ENCODE measurements around the gene CACNB4. TPM values are rescaled to one million over a fixed set of nuclear protein-coding genes. Genes with fewer than 3 reads are reported as not detected.

CACNB4 gene
- total RNA-seq, 1 experiment from 2014 or later = 2.0 TPM

GRCh38 chr2:151947813-151948165 is 151.1 kb downstream of the CACNB4 start:
- intact Hi-C loops (cut with micrococcal nuclease) = no loop called here
- no peak overlapping the region for H3K4me2 ChIP-seq (ENCODE audit: low read length)
- no peaks in the 10 kb centered on the region for H3K9me2 ChIP-seq (ENCODE audit: insufficient read depth)
- ChIA-PET CTCF (interaction anchor here (1.1 kb wide), 1 partner anchor 15 kb away, joined by 3 read pairs; no protein-coding TSS in a partner anchor), RAD21 (ENCODE audit: low non-redundant PET in 1 of 2, low total read pairs in 2 of 2, uncharacterized antibody in 2 of 2, unreplicated experiment in 2 of 2) (no interaction called here), POLR2A (no interaction called here)
- ATAC-seq (no peak), DNase-seq (ENCODE audit: low read depth, low spot score) (no peak)
- no peak overlapping the region for H3K9ac ChIP-seq (ENCODE audit: low read length)
- H3K27ac ChIP-seq (ENCODE audit: low read depth, low read length) = no peak overlapping the region
- no peaks in the 10 kb centered on the region for H3K79me2 ChIP-seq (ENCODE audit: insufficient read depth, low read length)
- H3K9me3 ChIP-seq (ENCODE audit: control insufficient read depth in 1 of 2, insufficient read depth in 1 of 2, low read depth in 1 of 2, low read length in 2 of 2) = no peaks in the 10 kb centered on the region
- H3K4me3 ChIP-seq (replicated peaks in 1 of 2; ENCODE audit: low read depth in 1 of 2, low read length in 2 of 2) = no peak overlapping the region
- no peaks in the 10 kb centered on the region for H3K27me3 ChIP-seq (ENCODE audit: insufficient read depth, low read length)
- BruUV-seq (replicated peaks) = no TSS peak
- no peak overlapping the region for H2AFZ ChIP-seq (ENCODE audit: low read depth, low read length, poor library complexity, severe bottlenecking)
- no peaks in the 10 kb centered on the region for H4K20me1 ChIP-seq (ENCODE audit: insufficient read depth)
- 0 out of 4 replicates have a peak, but pooled peaks cover 0 to 2% of the 10 kb centered on the region in 2 experiments for H3K4me1 ChIP-seq (ENCODE audit: control insufficient read depth in 1 of 2, insufficient read depth in 2 of 2, low read length in 2 of 2)
- TF ChIP-seq SIN3A (IDR thresholded peaks at IDR 0.05; ENCODE audit: low read depth) (no peak), POLR2A (IDR thresholded peaks at IDR 0.05; ENCODE audit: borderline replicate concordance, extremely low read depth, insufficient read depth, insufficient read length) (no peak), SP1 (IDR thresholded peaks at IDR 0.05; ENCODE audit: low read depth) (no peak), EZH2 (IDR thresholded peaks at IDR 0.05) (no peak), EGR1 (IDR thresholded peaks at IDR 0.05; ENCODE audit: low read depth) (no peak), MAX (IDR thresholded peaks at IDR 0.05) (no peak), ATF3 (IDR thresholded peaks at IDR 0.05) (no peak), CBX3 (IDR thresholded peaks at IDR 0.05; ENCODE audit: low read depth) (no peak), RAD21 (IDR thresholded peaks at IDR 0.05; ENCODE audit: low read depth) (no peak), POLR2AphosphoS5 (IDR thresholded peaks at IDR 0.05; ENCODE audit: low read depth, low read length) (no peak), CEBPB (IDR thresholded peaks at IDR 0.05; ENCODE audit: low read depth) (no peak), JUND (IDR thresholded peaks at IDR 0.05) (no peak), ZNF274 (IDR thresholded peaks at IDR 0.05; ENCODE audit: low read depth, low read length) (no peak), SRF (IDR thresholded peaks at IDR 0.05; ENCODE audit: low read depth) (no peak), FOSL1 (IDR thresholded peaks at IDR 0.05; ENCODE audit: low read depth) (no peak)
- no peaks in the 10 kb centered on the region for H3K36me3 ChIP-seq (ENCODE audit: control insufficient read depth in 1 of 2, insufficient read depth in 2 of 2, low read length in 2 of 2)

All from HCT116 (cell line).